GM18526 (cell line): ENCODE results near the gene PRKCQ.

ENCODE experiments used
- POLR2A ChIP-seq: IDR thresholded peaks from 3 replicates; pipeline ENCODE4 v1.6.1; 2011; ENCODE audit not compliant: insufficient read length; ENCODE audit errors: extremely low read depth

Gene PRKCQ

GRCh38 chr10:6561552-6561951 lies 18.5 kb downstream of the PRKCQ start:
- TF ChIP-seq POLR2A, result no peak

GRCh38 chr10:6558759-6559461 lies 21.2 kb downstream of the PRKCQ start:
- TF ChIP-seq POLR2A, result no peak

GRCh38 chr10:6558272-6558671 lies 21.8 kb downstream of the PRKCQ start:
- TF ChIP-seq POLR2A, result no peak

- no peak for TF ChIP-seq POLR2A
These were observed 26.1 kb downstream of the PRKCQ start for GRCh38 chr10:6553937-6554336.

- no peak for TF ChIP-seq POLR2A
These were observed 36.6 kb downstream of the PRKCQ start for GRCh38 chr10:6543431-6544005.

- no peak for TF ChIP-seq POLR2A
These were observed 37.1 kb downstream of the PRKCQ start for GRCh38 chr10:6542999-6543430.

GRCh38 chr10:6539833-6540232 lies 40.2 kb downstream of the PRKCQ start:
- no peak for TF ChIP-seq POLR2A

GRCh38 chr10:6537770-6538169 lies 42.3 kb downstream of the PRKCQ start:
- TF ChIP-seq POLR2A, result no peak

- no peak for TF ChIP-seq POLR2A
These were observed 44.0 kb downstream of the PRKCQ start for GRCh38 chr10:6536102-6536501.

- no peak for TF ChIP-seq POLR2A
These were observed 44.8 kb downstream of the PRKCQ start for GRCh38 chr10:6535156-6535764.

GRCh38 chr10:6532321-6532720 lies 47.8 kb downstream of the PRKCQ start:
- TF ChIP-seq POLR2A, result no peak

- TF ChIP-seq POLR2A, result no peak
These were observed 49.1 kb downstream of the PRKCQ start for GRCh38 chr10:6530966-6531365.

GRCh38 chr10:6530211-6530840 lies 49.8 kb downstream of the PRKCQ start:
- TF ChIP-seq POLR2A, result no peak

- TF ChIP-seq POLR2A, result no peak
These were observed 51.7 kb downstream of the PRKCQ start for GRCh38 chr10:6528198-6528950.

- TF ChIP-seq POLR2A, result no peak
These were observed 54.4 kb downstream of the PRKCQ start for GRCh38 chr10:6525599-6526165.
